ENCODE results near the gene POU2F3. TPM values are rescaled to one million over a fixed set of nuclear protein-coding genes. Genes with fewer than 3 reads are reported as not detected.

Gene POU2F3
- total RNA-seq, 4 donors from 2014 or later, result not detected

DNA sequence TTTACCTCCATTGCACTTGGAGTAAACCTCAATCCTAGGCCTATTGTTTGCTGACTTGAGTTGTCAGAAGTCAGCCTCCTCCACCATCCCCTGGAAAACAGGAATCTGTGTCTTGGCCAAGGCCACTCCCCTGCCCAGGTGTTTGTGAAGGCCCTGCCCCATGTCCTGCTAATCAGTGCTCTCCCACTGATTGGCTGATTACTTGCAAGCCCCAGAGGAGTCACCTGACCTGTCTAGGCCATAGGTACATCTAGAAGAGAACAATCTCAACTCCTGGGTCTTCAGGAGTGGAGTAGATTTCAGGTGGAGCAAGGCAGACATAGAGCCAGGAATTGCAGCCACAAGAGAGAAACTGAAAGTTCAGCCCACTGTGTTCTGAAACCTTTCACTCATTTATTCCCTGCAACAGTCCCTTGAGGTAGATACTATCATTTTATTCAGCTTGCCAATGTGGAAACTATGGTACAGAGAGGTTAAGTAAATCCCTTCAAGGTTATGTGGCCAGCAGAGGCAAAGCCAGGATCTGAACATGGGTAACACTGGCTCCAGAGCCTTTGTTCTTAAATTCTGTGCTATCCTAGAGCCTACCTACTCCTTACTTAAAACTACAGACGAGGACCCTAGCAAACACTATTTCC lies 18.7 kb upstream of the POU2F3 start:
- TF ChIP-seq, protein P1, sequence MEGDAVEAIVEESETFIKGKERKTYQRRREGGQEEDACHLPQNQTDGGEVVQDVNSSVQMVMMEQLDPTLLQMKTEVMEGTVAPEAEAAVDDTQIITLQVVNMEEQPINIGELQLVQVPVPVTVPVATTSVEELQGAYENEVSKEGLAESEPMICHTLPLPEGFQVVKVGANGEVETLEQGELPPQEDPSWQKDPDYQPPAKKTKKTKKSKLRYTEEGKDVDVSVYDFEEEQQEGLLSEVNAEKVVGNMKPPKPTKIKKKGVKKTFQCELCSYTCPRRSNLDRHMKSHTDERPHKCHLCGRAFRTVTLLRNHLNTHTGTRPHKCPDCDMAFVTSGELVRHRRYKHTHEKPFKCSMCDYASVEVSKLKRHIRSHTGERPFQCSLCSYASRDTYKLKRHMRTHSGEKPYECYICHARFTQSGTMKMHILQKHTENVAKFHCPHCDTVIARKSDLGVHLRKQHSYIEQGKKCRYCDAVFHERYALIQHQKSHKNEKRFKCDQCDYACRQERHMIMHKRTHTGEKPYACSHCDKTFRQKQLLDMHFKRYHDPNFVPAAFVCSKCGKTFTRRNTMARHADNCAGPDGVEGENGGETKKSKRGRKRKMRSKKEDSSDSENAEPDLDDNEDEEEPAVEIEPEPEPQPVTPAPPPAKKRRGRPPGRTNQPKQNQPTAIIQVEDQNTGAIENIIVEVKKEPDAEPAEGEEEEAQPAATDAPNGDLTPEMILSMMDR (IDR thresholded peaks at IDR 0.05; ENCODE audit: low read depth), result no peak

DNA sequence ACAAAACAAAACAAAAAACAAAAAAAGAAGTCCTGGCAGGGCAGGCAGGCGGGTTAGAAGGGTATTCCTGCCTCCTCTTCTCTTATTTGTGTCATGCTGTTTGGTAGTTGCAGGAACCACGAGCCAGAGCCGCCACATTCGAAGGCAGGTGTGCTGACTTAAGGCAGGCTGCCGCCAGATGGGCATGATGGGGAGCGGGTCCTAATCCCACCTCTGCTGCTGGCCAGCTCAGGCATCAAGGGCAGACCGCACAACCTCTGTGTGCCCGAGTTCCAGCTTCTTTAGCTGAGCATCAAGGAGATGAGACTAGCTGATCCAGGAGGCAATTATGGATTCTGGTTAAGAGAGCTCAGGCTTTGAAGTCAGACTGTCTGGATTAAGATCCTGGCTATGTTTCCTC lies 17.0 kb upstream of the POU2F3 start:
- TF ChIP-seq, protein P1 (IDR thresholded peaks at IDR 0.05; ENCODE audit: low read depth), result no peak

DNA sequence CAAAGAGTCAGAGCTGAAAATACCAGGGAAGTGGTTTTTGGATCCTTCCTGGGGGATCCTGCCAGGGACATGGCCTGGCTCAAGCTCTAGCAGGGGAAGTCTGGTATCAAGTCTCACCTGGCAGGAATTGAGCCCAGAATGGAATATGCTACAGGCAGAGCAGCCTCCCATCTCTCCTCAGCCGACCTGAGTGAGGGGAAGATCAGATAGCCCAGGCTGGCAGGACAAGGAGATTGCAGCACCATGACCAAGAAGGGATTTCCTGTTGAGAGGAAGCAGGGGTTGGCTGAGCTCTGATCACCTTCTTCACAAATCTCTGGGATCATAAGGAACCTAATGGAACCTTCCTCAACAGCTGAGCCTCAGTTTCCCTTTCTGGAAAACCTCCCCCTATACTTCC lies 16.1 kb upstream of the POU2F3 start:
- TF ChIP-seq, protein P1 (IDR thresholded peaks at IDR 0.05; ENCODE audit: low read depth), result no peak

DNA sequence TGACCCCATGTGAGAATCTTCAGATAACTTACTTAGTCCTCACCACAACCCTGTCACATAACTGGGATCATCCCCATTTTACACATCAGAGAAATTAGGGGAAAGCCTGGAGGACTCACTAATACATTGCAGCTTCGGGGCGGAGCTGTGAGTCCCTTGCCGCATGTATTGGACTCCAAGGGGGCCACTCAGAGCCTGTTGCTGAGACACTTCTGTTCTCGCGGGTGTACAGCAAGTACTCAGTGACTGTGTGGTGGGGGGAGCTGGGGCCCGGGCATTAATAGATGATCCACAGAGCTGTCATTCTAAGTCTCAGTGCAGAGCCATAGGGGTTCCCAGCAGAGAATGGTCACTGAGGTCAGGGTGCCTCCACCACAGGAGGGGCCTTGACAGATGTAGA lies 15.6 kb upstream of the POU2F3 start:
- TF ChIP-seq, protein P1 (IDR thresholded peaks at IDR 0.05; ENCODE audit: low read depth), result no peak

DNA sequence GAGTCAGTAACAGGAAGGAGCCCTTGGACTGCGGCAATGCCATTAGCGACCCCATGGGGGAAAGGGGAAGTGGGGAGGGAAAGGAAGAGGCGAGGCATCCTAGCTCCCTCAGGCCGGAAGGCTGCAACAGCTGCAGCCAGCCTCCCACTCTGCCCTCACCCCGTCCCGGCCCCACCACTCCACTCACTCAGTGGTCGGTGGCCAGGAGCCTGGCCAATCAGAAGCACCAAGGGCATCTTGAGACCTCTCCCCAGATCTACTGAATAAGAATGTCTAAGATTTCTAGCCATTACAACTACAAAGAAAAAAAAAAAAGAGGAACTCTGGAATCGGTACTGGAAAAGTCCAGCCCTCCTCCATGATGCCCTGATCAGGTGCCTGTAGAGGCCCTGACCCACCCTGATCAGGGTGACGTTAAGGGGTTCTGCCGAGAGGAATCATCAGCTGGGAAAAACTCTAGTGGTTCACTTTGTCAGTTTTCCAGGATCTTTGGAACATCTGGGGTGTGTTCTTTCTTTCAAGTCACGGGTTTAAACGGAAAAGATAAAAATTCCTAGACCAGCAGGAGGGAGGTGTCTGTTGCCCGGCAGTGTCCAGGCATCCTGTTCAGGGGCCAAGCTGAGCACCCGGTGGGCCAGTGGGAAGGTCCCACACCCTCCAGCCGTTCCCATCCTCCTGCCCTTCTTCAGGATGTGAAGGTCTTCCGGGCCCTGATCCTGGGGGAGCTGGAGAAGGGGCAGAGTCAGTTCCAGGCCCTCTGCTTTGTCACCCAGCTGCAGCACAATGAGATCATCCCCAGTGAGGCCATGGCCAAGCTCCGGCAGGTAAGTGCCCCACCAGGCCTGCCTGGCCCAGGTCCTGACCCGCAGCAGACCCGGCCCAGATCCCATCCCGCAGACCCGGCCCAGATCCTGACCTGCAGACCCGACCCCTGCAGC lies 14.7 kb upstream of the POU2F3 start:
- TF ChIP-seq, protein P1 (IDR thresholded peaks at IDR 0.05; ENCODE audit: low read depth), result no peak

DNA sequence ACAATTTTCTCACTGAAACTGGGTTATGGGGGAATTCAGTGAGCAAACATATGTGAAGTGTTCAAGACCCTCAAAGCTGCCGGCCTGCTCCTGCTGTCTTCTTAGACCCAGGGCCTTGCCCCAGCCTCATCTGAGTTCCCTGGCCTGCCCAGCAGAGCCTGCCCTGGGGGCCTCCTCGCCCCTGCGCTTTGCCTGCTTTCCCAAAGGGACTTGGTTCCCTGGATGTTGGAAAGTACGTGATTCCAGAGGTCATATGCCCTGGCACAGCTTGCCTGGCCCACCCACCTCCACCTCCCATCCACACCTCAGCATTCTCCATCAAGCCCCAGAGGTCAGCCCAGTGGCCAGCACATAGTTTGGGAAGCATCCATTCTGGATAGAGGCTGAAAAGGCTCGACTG lies 13.7 kb upstream of the POU2F3 start:
- TF ChIP-seq, protein P1 (IDR thresholded peaks at IDR 0.05; ENCODE audit: low read depth), result no peak

DNA sequence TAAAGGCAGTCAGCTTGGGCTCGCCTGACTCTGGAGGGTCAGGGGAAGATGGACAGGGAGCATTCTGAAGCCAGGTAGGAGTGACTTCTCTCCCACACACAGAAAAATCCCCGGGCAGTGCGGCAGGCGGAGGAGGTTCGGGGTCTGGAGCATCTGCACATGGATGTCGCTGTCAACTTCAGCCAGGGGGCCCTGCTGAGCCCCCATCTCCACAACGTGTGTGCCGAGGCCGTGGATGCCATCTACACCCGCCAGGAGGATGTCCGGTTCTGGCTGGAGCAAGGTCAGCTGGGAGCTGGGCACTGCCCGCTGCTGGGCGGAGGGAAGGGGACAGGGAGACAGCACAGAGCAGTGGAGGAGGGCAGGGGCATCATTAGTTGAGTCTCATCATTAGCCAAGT lies 13.2 kb upstream of the POU2F3 start:
- TF ChIP-seq, protein P1 (IDR thresholded peaks at IDR 0.05; ENCODE audit: low read depth), result no peak
